ENCODE data around the gene PDXDC1. TPM values are rescaled to one million over a fixed set of nuclear protein-coding genes. Genes with fewer than 3 reads are reported as not detected.
"Not testable (repeated sequence)": the region's sequence is repeated elsewhere in the genome, so short reads cannot be mapped to it uniquely, and the experiment has no call there.

PDXDC1 gene
- total RNA-seq, 1 donor from 2014 or later: 81.3 TPM

GRCh38 chr16:14996702-14997101, 21.9 kb downstream of the PDXDC1 start:
- DNase-seq; H3K27ac Mint-ChIP-seq (ENCODE audit: unreplicated experiment); H3K4me1 Mint-ChIP-seq (ENCODE audit: low read depth, unreplicated experiment); H3K27me3 Mint-ChIP-seq (ENCODE audit: unreplicated experiment); H3K9me3 Mint-ChIP-seq (ENCODE audit: unreplicated experiment); H3K4me3 Mint-ChIP-seq (ENCODE audit: unreplicated experiment): not testable (repeated sequence)
- peaks cover 10% of the 10 kb centered on the region for H3K36me3 Mint-ChIP-seq (ENCODE audit: unreplicated experiment)

- H3K9me3 Mint-ChIP-seq (ENCODE audit: unreplicated experiment); H3K36me3 Mint-ChIP-seq (ENCODE audit: unreplicated experiment); DNase-seq; H3K27me3 Mint-ChIP-seq (ENCODE audit: unreplicated experiment); H3K4me1 Mint-ChIP-seq (ENCODE audit: low read depth, unreplicated experiment); H3K4me3 Mint-ChIP-seq (ENCODE audit: unreplicated experiment); H3K27ac Mint-ChIP-seq (ENCODE audit: unreplicated experiment): not testable (repeated sequence)
Measured at GRCh38 chr16:14998300-14998699, 23.5 kb downstream of the PDXDC1 start.

GRCh38 chr16:14999845-15000244, 25.0 kb downstream of the PDXDC1 start:
- DNase-seq; H3K27ac Mint-ChIP-seq (ENCODE audit: unreplicated experiment); H3K36me3 Mint-ChIP-seq (ENCODE audit: unreplicated experiment); H3K4me1 Mint-ChIP-seq (ENCODE audit: low read depth, unreplicated experiment); H3K4me3 Mint-ChIP-seq (ENCODE audit: unreplicated experiment); H3K27me3 Mint-ChIP-seq (ENCODE audit: unreplicated experiment); H3K9me3 Mint-ChIP-seq (ENCODE audit: unreplicated experiment): not testable (repeated sequence)

- not testable (repeated sequence) for DNase-seq; H3K27ac Mint-ChIP-seq (ENCODE audit: unreplicated experiment); H3K9me3 Mint-ChIP-seq (ENCODE audit: unreplicated experiment); H3K4me3 Mint-ChIP-seq (ENCODE audit: unreplicated experiment); H3K4me1 Mint-ChIP-seq (ENCODE audit: low read depth, unreplicated experiment); H3K27me3 Mint-ChIP-seq (ENCODE audit: unreplicated experiment); H3K36me3 Mint-ChIP-seq (ENCODE audit: unreplicated experiment)
Measured at GRCh38 chr16:15002448-15002847, 27.6 kb downstream of the PDXDC1 start.

GRCh38 chr16:15005357-15006132, 30.7 kb downstream of the PDXDC1 start:
- not testable (repeated sequence) for H3K4me3 Mint-ChIP-seq (ENCODE audit: unreplicated experiment); H3K9me3 Mint-ChIP-seq (ENCODE audit: unreplicated experiment); DNase-seq; H3K36me3 Mint-ChIP-seq (ENCODE audit: unreplicated experiment); H3K4me1 Mint-ChIP-seq (ENCODE audit: low read depth, unreplicated experiment); H3K27ac Mint-ChIP-seq (ENCODE audit: unreplicated experiment); H3K27me3 Mint-ChIP-seq (ENCODE audit: unreplicated experiment)

- not testable (repeated sequence) for H3K9me3 Mint-ChIP-seq (ENCODE audit: unreplicated experiment); H3K4me3 Mint-ChIP-seq (ENCODE audit: unreplicated experiment); H3K36me3 Mint-ChIP-seq (ENCODE audit: unreplicated experiment); H3K27ac Mint-ChIP-seq (ENCODE audit: unreplicated experiment); H3K4me1 Mint-ChIP-seq (ENCODE audit: low read depth, unreplicated experiment); DNase-seq; H3K27me3 Mint-ChIP-seq (ENCODE audit: unreplicated experiment)
Measured at GRCh38 chr16:15008647-15009046, 33.8 kb downstream of the PDXDC1 start.

GRCh38 chr16:15012941-15013340, 38.1 kb downstream of the PDXDC1 start:
- not testable (repeated sequence) for H3K4me3 Mint-ChIP-seq (ENCODE audit: unreplicated experiment); H3K36me3 Mint-ChIP-seq (ENCODE audit: unreplicated experiment); DNase-seq; H3K9me3 Mint-ChIP-seq (ENCODE audit: unreplicated experiment); H3K27me3 Mint-ChIP-seq (ENCODE audit: unreplicated experiment); H3K27ac Mint-ChIP-seq (ENCODE audit: unreplicated experiment)
- H3K4me1 Mint-ChIP-seq (ENCODE audit: low read depth, unreplicated experiment): peaks cover 20% of the 10 kb centered on the region

GRCh38 chr16:15015671-15016070, 40.8 kb downstream of the PDXDC1 start:
- not testable (repeated sequence) for H3K4me3 Mint-ChIP-seq (ENCODE audit: unreplicated experiment); DNase-seq; H3K36me3 Mint-ChIP-seq (ENCODE audit: unreplicated experiment); H3K27ac Mint-ChIP-seq (ENCODE audit: unreplicated experiment); H3K27me3 Mint-ChIP-seq (ENCODE audit: unreplicated experiment); H3K9me3 Mint-ChIP-seq (ENCODE audit: unreplicated experiment)
- H3K4me1 Mint-ChIP-seq (ENCODE audit: low read depth, unreplicated experiment): peaks cover 19% of the 10 kb centered on the region

GRCh38 chr16:15016354-15016753, 41.5 kb downstream of the PDXDC1 start:
- not testable (repeated sequence) for DNase-seq; H3K27me3 Mint-ChIP-seq (ENCODE audit: unreplicated experiment); H3K9me3 Mint-ChIP-seq (ENCODE audit: unreplicated experiment); H3K4me3 Mint-ChIP-seq (ENCODE audit: unreplicated experiment); H3K36me3 Mint-ChIP-seq (ENCODE audit: unreplicated experiment)
- H3K4me1 Mint-ChIP-seq (ENCODE audit: low read depth, unreplicated experiment): peaks cover 19% of the 10 kb centered on the region
- H3K27ac Mint-ChIP-seq (ENCODE audit: unreplicated experiment): peak overlapping the region; percentile 56

GRCh38 chr16:15016951-15017580, 42.2 kb downstream of the PDXDC1 start:
- H3K36me3 Mint-ChIP-seq (ENCODE audit: unreplicated experiment); H3K9me3 Mint-ChIP-seq (ENCODE audit: unreplicated experiment); H3K4me3 Mint-ChIP-seq (ENCODE audit: unreplicated experiment); H3K27me3 Mint-ChIP-seq (ENCODE audit: unreplicated experiment); H3K27ac Mint-ChIP-seq (ENCODE audit: unreplicated experiment); DNase-seq: not testable (repeated sequence)
- H3K4me1 Mint-ChIP-seq (ENCODE audit: low read depth, unreplicated experiment): peaks cover 26% of the 10 kb centered on the region

GRCh38 chr16:15021429-15021828, 46.6 kb downstream of the PDXDC1 start:
- not testable (repeated sequence) for H3K9me3 Mint-ChIP-seq (ENCODE audit: unreplicated experiment); H3K27ac Mint-ChIP-seq (ENCODE audit: unreplicated experiment); H3K36me3 Mint-ChIP-seq (ENCODE audit: unreplicated experiment); DNase-seq; H3K4me3 Mint-ChIP-seq (ENCODE audit: unreplicated experiment); H3K27me3 Mint-ChIP-seq (ENCODE audit: unreplicated experiment)
- peaks cover 12% of the 10 kb centered on the region for H3K4me1 Mint-ChIP-seq (ENCODE audit: low read depth, unreplicated experiment)
